ENCODE measurements around the gene ATP8A2.

DNA sequence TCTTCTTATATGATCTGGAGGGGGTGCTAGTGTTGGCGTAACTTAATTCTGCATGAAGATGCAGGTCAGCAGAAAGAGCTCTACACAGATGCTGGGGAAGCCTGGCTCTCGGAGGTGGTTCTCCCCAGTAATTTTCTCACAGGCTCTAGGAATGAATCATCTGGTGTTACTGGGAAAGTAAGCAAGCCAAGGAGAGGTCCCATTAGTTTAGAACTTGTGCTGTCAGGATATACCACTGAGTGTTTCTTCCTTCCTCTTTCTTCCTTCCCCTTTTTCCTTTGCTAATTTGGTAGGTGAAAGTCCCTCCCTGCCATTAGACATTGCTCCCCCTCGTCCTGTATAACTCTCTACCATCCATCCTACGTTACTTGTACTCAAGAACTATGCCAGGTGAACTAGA lies 68.3 kb downstream of the ATP8A2 start:
- TF ChIP-seq, protein P1, sequence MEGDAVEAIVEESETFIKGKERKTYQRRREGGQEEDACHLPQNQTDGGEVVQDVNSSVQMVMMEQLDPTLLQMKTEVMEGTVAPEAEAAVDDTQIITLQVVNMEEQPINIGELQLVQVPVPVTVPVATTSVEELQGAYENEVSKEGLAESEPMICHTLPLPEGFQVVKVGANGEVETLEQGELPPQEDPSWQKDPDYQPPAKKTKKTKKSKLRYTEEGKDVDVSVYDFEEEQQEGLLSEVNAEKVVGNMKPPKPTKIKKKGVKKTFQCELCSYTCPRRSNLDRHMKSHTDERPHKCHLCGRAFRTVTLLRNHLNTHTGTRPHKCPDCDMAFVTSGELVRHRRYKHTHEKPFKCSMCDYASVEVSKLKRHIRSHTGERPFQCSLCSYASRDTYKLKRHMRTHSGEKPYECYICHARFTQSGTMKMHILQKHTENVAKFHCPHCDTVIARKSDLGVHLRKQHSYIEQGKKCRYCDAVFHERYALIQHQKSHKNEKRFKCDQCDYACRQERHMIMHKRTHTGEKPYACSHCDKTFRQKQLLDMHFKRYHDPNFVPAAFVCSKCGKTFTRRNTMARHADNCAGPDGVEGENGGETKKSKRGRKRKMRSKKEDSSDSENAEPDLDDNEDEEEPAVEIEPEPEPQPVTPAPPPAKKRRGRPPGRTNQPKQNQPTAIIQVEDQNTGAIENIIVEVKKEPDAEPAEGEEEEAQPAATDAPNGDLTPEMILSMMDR (IDR thresholded peaks at IDR 0.05), result no peak
- no peak for TF ChIP-seq ZFX (IDR thresholded peaks at IDR 0.05; ENCODE audit: borderline replicate concordance)

Data from 22Rv1 (cell line).